WTC11 (cell line): Measurements from ENCODE around the gene SPOCK1.

Experiments used
- CREB1 ChIP-seq: sonication (generic); formaldehyde crosslinking; IDR thresholded peaks from 2 replicates; pipeline ENCODE4 v1.8.0; 2023; ENCODE audit warnings: mild to moderate bottlenecking, missing genetic modification reagents
- ELF4 ChIP-seq: sonication (generic); formaldehyde crosslinking; IDR thresholded peaks from 2 replicates; pipeline ENCODE4 v1.8.1; 2022; ENCODE audit warnings: low read depth, mild to moderate bottlenecking, moderate library complexity, missing genetic modification reagents
- NFYB ChIP-seq: sonication (generic); formaldehyde crosslinking; conservative IDR thresholded peaks from 2 replicates; pipeline ENCODE4 v1.8.0; 2022; ENCODE audit warnings: low read depth, missing genetic modification reagents
- SMAD3 ChIP-seq: sonication (generic); formaldehyde crosslinking; IDR thresholded peaks from 2 replicates; pipeline ENCODE4 v1.8.0; 2022; ENCODE audit warnings: missing genetic modification reagents, mild to moderate bottlenecking, borderline replicate concordance
- ZNF138 ChIP-seq: sonication (generic); formaldehyde crosslinking; conservative IDR thresholded peaks from 2 replicates; pipeline ENCODE4 v1.8.1; 2022; ENCODE audit warnings: mild to moderate bottlenecking, moderate library complexity, missing genetic modification reagents
- TF ChIP-seq, protein P1 (sequence below): fragments of 200-600 bp; IDR thresholded peaks from 2 replicates; pipeline ENCODE4 v1.8.0; 2022; ENCODE audit warnings: antibody characterized with exemption
- TF ChIP-seq, protein P2 (sequence below): sonication (generic); formaldehyde crosslinking; IDR thresholded peaks from 2 replicates; pipeline ENCODE4 v1.8.1; 2022; ENCODE audit warnings: low read depth, missing genetic modification reagents, borderline replicate concordance
- TF ChIP-seq, protein P3 (sequence below): sonication (generic); formaldehyde crosslinking; conservative IDR thresholded peaks from 2 replicates; pipeline ENCODE4 v1.8.1; 2022; ENCODE audit warnings: mild to moderate bottlenecking, missing genetic modification reagents
- TF ChIP-seq, protein P4 (sequence below): sonication (generic); formaldehyde crosslinking; IDR thresholded peaks from 2 replicates; pipeline ENCODE4 v1.8.0; 2022; ENCODE audit warnings: missing genetic modification reagents
- TF ChIP-seq, protein P5 (sequence below): fragments of 250-450 bp; sonication (Bioruptor Pico); IDR thresholded peaks from 2 replicates; pipeline ENCODE4 v1.9.0; 2021; ENCODE audit warnings: mild to moderate bottlenecking
- TF ChIP-seq, protein P6 (sequence below): sonication (generic); formaldehyde crosslinking; IDR thresholded peaks from 2 replicates; pipeline ENCODE4 v1.8.1; 2022; ENCODE audit warnings: mild to moderate bottlenecking, missing genetic modification reagents, moderate library complexity, borderline replicate concordance
- TF ChIP-seq, protein P7 (sequence below): sonication (generic); formaldehyde crosslinking; IDR thresholded peaks from 2 replicates; pipeline ENCODE4 v1.8.0; 2022; ENCODE audit warnings: mild to moderate bottlenecking, missing genetic modification reagents

DNA sequence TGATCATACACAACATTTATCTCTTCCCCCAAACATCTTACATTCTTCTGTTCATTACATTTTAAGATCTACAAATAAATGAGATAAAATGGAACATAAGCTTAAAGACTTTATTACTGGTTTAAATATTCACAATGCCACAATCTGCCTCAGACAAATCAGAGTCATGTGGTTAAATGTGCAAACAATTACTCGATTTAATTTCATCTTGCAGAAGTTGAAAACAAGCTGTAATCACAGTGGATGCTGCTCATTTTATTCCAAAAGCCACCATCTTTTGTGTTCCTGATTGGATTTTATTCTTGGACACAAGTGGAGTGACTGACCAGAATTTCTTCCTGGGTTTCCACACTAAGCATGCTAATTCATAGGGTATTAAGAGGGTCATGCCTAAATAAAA, 33.2 kb downstream of the SPOCK1 start:
- TF ChIP-seq, protein P1, sequence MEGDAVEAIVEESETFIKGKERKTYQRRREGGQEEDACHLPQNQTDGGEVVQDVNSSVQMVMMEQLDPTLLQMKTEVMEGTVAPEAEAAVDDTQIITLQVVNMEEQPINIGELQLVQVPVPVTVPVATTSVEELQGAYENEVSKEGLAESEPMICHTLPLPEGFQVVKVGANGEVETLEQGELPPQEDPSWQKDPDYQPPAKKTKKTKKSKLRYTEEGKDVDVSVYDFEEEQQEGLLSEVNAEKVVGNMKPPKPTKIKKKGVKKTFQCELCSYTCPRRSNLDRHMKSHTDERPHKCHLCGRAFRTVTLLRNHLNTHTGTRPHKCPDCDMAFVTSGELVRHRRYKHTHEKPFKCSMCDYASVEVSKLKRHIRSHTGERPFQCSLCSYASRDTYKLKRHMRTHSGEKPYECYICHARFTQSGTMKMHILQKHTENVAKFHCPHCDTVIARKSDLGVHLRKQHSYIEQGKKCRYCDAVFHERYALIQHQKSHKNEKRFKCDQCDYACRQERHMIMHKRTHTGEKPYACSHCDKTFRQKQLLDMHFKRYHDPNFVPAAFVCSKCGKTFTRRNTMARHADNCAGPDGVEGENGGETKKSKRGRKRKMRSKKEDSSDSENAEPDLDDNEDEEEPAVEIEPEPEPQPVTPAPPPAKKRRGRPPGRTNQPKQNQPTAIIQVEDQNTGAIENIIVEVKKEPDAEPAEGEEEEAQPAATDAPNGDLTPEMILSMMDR, result no peak
- TF ChIP-seq, protein P2, sequence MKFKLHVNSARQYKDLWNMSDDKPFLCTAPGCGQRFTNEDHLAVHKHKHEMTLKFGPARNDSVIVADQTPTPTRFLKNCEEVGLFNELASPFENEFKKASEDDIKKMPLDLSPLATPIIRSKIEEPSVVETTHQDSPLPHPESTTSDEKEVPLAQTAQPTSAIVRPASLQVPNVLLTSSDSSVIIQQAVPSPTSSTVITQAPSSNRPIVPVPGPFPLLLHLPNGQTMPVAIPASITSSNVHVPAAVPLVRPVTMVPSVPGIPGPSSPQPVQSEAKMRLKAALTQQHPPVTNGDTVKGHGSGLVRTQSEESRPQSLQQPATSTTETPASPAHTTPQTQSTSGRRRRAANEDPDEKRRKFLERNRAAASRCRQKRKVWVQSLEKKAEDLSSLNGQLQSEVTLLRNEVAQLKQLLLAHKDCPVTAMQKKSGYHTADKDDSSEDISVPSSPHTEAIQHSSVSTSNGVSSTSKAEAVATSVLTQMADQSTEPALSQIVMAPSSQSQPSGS, result no peak
- TF ChIP-seq, protein P3, sequence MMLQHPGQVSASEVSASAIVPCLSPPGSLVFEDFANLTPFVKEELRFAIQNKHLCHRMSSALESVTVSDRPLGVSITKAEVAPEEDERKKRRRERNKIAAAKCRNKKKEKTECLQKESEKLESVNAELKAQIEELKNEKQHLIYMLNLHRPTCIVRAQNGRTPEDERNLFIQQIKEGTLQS, result no peak
- TF ChIP-seq, protein P4, sequence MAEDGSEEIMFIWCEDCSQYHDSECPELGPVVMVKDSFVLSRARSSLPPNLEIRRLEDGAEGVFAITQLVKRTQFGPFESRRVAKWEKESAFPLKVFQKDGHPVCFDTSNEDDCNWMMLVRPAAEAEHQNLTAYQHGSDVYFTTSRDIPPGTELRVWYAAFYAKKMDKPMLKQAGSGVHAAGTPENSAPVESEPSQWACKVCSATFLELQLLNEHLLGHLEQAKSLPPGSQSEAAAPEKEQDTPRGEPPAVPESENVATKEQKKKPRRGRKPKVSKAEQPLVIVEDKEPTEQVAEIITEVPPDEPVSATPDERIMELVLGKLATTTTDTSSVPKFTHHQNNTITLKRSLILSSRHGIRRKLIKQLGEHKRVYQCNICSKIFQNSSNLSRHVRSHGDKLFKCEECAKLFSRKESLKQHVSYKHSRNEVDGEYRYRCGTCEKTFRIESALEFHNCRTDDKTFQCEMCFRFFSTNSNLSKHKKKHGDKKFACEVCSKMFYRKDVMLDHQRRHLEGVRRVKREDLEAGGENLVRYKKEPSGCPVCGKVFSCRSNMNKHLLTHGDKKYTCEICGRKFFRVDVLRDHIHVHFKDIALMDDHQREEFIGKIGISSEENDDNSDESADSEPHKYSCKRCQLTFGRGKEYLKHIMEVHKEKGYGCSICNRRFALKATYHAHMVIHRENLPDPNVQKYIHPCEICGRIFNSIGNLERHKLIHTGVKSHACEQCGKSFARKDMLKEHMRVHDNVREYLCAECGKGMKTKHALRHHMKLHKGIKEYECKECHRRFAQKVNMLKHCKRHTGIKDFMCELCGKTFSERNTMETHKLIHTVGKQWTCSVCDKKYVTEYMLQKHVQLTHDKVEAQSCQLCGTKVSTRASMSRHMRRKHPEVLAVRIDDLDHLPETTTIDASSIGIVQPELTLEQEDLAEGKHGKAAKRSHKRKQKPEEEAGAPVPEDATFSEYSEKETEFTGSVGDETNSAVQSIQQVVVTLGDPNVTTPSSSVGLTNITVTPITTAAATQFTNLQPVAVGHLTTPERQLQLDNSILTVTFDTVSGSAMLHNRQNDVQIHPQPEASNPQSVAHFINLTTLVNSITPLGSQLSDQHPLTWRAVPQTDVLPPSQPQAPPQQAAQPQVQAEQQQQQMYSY (CRISPR knock-in tag), result no peak
- TF ChIP-seq SMAD3 (CRISPR knock-in tag), result no peak
- TF ChIP-seq, protein P5, sequence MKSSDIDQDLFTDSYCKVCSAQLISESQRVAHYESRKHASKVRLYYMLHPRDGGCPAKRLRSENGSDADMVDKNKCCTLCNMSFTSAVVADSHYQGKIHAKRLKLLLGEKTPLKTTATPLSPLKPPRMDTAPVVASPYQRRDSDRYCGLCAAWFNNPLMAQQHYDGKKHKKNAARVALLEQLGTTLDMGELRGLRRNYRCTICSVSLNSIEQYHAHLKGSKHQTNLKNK (CRISPR knock-in tag), result no peak
- TF ChIP-seq, protein P6, sequence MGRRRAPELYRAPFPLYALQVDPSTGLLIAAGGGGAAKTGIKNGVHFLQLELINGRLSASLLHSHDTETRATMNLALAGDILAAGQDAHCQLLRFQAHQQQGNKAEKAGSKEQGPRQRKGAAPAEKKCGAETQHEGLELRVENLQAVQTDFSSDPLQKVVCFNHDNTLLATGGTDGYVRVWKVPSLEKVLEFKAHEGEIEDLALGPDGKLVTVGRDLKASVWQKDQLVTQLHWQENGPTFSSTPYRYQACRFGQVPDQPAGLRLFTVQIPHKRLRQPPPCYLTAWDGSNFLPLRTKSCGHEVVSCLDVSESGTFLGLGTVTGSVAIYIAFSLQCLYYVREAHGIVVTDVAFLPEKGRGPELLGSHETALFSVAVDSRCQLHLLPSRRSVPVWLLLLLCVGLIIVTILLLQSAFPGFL (CRISPR knock-in tag), result no peak
- TF ChIP-seq, protein P7, sequence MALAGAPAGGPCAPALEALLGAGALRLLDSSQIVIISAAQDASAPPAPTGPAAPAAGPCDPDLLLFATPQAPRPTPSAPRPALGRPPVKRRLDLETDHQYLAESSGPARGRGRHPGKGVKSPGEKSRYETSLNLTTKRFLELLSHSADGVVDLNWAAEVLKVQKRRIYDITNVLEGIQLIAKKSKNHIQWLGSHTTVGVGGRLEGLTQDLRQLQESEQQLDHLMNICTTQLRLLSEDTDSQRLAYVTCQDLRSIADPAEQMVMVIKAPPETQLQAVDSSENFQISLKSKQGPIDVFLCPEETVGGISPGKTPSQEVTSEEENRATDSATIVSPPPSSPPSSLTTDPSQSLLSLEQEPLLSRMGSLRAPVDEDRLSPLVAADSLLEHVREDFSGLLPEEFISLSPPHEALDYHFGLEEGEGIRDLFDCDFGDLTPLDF (CRISPR knock-in tag), result no peak
- TF ChIP-seq ELF4 (CRISPR knock-in tag), result no peak
- no peak for TF ChIP-seq NFYB (CRISPR knock-in tag)
- TF ChIP-seq CREB1, result no peak
- TF ChIP-seq ZNF138 (CRISPR knock-in tag), result no peak
